Putamen (tissue), 1 donor: ENCODE measurements around the gene SYNJ2.

Experiments used
- DNase-seq: peaks from one replicate; pipeline ENCODE4 v3.0.0-alpha.2; 2016; ENCODE audit warnings: low spot score

The SYNJ2 gene

DNA sequence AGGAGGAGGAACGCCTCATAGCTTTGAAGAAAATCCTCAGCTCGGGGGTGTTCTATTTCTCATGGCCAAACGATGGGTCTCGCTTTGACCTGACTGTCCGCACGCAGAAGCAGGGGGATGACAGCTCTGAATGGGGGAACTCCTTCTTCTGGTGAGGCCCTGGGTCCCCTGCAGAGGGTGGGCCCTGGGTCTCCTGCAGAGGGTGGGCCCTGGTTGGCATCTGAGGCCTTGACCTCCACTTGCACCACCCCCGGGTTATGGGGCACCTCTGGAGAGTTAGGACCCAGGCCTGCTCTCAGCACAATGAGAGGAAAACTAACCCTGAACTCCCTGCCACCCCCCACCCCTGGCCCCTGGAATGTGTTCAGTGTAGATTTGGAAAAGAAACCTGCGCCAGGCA lies 47.2 kb downstream of the SYNJ2 start:
- no peak for DNase-seq

DNA sequence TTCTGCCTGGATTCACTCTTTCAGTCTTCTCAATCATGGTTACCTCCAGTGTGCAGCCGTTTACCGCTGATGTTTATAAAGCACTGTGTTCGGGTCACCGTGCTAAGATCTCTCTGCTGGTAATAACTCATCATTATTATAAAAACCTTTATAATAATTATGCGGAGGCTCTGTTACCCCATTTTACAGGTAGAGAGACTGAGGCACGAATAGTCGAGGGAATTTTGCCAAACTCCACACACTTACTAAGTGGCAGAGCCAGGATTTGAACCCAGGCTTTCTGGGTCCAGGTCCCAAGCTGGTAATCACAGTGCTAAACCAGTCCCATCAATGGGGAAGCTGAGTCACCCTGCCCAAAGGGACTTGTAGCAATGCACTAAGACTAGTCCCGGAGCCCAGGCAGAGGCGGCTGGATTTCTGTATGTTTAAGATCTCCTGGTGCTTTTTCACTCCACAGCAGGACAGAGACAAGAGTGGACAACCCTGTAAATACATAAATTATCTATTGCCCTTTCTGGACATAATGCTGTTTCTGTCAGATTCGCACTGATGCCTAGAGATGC lies 48.1 kb downstream of the SYNJ2 start:
- DNase-seq: no peak

DNA sequence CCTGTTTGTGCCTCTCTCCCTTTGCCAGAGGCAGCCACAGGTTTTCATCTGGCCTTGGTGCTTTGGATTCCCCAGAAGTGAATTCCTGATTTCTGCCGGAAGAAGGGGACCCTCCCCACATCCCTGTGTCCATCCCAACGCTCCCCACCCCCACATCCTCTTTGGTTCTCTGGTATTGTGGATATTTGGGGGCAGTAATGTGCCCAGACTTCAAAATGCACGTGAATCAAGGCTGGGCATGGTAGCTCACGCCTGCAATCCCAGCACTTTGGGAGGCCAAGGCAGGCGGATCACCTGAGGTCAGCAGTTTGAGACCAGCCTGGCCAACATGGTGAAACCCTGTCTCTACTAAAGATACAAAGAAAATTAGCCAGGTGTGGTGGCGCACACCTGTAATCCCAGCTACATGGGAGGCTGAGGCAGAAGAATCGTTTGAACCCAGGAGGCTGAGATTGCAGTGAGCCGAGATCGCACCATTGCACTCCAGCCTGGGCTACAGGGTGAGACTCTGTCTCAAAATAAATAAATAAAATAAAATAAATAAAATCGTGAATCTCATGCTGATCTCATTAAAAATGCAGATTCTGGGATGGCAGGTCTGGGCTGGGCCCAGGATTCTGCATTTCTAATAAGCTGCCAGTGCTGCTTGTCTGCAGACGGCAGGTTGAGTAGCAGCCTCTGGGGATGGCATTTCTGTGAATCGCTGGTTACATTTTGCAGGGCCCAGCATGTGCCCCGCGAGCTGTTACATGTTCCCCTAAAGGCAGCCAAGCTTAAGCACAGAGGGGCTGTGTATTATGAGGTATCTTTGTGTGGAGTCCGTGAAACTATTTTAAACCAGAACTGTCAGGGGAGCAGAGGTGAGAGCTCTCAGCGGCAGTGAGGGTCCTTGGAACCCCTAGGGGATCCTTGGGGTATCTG lies 49.0 kb downstream of the SYNJ2 start:
- DNase-seq: no peak

DNA sequence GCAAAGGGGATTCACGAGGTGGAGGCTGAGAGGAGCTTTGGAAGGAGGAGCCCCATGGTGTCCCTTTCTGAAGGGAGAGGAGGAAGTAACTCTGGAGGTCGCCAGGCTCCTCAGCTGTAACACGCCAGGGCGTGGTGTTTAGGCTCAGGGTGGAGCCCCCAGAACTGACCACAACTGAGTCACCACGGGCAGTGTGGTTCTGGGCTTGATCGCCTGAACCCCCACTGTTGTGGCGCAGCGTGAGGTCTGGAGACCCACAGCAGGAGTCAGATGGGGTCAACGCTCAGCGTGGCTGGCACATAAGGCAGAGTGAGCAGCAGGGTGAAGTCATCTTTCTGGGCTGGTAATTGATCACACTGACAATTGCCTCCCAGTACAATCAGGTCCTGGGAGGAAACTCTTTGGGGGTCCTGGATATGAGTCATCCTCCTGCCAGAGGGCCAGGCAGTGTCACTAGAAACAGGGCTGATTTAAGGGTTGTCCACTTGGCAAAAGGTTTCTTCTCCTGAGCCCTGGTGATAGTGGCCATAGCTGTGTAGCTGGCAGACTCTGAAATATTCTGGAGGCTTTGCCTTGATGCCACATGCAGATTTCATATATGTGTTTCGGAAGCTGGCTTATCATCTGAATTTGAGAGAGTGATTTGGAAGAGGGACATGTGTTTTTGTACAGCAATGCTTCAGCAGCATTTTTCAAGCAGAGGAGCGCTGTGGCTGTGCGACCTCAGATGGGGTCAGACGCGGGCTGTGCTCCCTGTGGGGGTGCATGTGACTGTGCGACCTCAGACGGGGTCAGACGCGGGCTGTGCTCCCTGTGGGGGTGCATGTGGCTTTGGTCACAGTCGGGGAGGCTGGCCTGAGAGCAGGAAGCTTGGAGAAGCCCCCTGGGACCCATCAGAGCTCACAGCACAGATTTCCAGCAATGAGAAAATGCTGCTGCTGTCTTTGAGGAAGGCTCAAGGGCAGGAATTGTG lies 50.0 kb downstream of the SYNJ2 start:
- no peak for DNase-seq

DNA sequence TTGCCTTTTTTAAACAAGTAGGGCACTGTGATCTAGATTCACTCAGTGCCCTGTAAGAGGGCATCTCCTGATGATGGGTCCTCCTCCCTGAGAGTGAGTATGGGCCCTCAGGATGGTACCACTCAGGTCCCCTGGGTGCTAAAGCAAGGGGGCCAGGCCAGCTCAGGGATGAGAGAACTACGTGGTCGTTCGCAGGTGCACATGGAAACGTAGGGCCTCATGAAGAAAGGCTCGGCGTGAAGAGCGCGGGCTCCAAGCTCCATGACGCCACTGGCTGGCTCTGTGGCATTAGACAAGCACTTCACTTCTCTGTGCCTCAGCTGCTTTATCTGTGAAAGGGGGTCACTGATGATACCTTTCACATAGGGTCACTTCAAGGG lies 50.7 kb downstream of the SYNJ2 start:
- DNase-seq: no peak

DNA sequence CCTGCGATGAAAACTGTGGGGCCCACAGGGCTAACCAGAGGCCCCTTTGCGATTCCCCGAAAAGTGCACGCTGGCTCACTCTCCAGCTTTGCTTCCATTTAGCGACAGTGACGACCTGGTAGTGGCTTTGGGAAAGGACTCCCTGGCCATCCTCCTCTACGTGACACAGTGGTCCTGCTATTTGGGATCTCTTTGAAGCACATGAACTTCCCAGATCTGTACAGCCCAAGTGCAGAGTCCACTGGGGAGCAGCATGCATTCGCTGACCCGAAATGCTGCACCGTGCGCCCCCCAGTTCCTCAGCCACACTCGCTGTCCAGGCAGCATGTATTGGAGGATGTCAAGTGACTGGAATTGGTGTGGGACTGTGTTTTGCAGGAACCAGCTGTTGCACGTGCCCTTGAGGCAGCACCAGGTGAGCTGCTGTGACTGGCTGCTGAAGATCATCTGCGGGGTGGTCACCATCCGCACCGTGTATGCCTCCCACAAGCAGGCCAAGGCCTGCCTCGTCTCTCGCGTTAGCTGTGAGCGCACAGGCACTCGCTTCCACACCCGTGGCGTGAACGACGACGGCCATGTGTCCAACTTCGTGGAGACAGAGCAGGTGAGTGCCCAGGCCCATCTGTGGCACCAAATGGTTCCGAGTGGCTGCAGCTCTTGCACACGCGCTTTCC lies 51.6 kb downstream of the SYNJ2 start:
- DNase-seq: no peak

DNA sequence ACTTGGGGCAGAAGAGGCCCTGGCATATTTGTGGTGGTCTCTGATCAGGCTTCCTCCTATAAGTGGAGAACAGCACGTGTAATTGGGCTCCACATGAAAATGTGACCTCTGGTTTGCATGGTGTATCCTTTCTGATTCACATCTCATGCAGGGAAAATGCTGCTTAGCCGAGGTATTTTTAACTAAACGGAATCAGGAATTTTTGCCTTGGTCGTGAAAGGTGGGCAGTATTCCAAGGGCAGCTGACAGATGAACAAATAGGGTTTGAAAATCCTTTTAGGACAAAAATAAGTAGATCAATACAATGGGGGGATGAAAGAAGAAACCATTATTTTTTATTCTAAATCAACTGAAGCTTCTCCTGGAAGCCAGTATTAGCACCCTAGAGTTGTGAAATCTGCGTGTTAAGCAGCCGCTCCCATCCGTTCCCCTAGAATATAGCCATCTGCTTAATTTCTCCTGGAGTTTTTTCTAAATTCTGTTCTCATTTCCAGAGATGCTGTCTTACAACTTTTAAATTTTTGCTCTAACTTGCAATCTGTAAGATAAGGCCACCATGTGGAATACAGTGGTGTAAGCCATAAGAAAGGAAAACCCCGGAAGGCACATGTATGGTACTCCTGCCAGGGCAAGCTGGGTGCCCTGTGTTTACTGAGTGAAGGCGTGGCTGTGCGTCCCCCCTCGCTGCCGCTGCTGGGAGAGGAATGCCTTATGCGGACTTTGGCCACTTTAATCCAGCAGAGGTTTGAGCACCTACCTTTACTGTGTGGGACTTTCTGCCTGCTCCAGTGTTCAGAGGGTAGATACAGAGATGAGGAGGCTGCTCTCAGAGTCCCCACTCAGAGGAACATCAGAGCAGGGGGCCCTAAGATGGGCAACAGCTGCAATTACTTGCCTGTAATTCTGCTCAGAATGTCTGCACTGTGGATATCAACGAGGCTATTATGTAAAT lies 52.4 kb downstream of the SYNJ2 start:
- DNase-seq: no peak

DNA sequence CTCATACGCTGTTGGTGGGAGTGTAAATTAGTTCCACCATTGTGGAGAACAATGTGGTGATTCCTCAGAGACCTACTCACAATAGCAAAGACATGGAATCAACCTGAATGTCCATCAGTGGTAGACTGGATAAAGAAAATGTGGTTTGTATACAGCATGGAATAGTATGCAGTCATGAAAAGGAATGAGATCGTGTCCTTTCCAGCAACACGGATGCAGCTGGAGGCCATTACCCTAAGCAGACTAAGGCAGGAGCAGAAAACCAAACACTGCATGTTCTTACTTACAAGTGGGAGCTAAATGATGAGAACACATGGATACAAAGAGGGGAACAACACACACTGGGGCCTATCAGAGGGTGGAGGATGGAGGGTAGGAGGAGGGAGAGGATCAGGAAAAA lies 54.6 kb downstream of the SYNJ2 start:
- no peak for DNase-seq

DNA sequence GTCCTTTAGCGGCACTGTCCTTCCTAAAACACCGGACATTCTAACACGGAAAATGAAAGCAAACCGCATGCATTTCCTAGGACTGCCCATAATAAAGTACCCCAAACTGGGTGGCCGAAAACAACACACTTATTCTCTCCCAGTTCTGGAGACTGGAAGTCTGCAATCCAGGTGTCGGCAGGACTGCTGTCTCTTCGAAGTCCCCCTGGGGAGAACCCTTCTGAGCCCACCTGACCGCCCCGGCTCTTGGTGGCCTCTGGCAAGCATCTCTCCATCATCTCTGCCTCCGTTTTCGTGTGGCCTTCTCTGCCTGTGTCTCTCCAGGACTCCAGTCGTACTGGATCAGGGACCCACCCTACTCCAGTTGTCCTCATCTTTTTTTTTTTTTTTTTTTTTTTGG lies 55.4 kb downstream of the SYNJ2 start:
- DNase-seq: no peak

DNA sequence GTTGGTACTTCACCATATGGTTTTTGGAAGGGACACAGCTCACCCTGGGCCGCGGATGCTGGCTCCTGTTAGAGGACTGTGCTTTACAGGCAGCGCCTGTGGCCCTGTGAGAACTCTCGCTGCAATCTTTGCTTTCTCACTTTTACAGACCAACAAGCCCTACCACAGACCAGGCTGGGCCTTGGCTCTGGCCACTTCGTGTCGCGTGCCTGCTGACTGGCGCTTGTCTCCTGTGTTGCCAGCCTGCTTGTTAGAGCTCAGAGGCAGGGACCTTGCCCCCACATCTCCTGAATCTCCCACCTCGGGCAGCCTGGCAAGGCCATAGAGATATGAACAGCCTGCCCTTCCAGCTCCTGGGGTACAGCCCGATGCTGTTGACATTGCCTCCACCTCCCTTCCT lies 56.1 kb downstream of the SYNJ2 start:
- no peak for DNase-seq

DNA sequence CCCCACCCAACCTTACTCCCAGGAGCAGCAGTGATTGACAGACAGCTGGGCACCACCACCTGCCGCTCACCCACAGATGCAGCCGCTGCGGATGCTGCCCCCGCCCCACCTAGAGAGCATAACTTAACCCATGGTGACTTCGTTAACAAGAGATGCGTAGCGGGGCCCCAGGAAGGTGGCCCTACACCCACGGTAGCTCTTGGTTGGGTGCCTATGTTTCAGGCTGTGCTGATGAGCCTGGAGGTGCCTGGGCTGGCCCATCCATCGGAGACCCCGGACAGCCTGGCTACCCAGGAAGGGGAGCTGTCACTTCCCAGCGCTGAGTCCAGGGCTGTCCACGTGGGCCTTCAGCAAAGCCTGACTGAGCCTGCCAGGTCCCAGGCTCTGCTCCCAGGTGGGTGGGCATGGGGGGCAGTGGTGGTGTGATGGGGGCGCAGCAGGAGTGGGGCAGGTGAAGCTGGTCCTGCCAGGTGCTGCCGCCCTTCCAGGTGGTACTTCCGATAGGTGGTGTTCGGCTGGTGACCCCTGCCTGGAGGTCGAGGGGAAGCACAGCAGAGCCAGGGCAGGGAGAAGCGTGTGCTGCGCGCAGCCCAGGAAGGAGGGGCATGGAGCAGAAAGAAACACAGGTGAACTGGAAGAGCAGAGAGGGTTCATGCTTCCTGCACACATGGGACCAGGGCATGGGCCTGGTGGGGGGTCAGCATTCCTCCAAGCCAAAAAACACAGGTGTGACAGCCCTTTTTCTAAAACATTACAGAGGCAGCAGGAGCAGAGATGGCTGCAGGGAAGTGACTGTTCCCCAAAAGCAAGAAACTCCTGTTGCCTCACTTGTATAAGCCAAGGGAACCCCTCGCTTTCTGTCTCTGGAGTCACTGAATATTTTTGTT lies 56.9 kb downstream of the SYNJ2 start:
- no peak for DNase-seq

DNA sequence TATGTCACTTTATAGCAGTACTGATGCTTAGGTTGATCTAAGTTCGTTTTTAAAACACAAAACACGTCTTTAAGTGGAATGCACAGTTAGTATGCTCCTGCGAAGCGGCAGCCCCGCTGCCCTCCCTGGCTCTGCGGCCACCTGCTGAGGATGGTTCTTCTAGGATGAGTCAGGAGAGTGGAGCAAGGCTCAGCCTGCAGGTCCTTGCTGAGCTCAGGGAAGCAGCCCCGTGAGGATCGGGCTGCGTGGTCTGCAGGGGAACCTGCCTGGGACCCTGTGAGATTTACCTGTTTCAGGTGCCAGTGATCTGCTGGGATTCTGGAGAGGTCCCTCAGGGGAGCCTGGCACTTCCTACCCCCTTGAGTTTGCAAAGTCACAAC lies 57.5 kb downstream of the SYNJ2 start:
- no peak for DNase-seq

DNA sequence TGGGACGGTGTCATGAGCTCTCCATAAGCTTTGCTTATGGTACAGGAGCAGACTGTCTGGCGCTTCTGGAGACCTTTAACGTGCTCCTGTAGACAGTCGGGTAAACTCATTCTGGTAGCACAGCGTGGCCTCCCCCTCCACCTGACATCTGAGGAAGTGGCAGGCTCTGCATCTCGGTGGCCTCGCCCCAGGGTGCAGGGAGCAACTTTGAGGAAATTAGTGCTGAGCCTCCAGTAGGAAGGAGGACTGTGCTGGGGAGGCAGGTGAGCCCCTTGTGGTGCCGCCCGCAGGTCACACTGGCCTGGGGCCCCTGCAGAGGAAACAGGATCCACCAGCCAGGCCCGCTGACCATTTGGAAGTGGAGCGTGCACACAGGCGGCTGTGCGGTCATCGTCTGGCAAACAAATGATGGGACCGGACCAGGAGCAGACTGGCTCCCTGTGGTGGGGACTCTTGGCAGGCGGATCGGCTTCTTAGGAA lies 57.9 kb downstream of the SYNJ2 start:
- DNase-seq: no peak

DNA sequence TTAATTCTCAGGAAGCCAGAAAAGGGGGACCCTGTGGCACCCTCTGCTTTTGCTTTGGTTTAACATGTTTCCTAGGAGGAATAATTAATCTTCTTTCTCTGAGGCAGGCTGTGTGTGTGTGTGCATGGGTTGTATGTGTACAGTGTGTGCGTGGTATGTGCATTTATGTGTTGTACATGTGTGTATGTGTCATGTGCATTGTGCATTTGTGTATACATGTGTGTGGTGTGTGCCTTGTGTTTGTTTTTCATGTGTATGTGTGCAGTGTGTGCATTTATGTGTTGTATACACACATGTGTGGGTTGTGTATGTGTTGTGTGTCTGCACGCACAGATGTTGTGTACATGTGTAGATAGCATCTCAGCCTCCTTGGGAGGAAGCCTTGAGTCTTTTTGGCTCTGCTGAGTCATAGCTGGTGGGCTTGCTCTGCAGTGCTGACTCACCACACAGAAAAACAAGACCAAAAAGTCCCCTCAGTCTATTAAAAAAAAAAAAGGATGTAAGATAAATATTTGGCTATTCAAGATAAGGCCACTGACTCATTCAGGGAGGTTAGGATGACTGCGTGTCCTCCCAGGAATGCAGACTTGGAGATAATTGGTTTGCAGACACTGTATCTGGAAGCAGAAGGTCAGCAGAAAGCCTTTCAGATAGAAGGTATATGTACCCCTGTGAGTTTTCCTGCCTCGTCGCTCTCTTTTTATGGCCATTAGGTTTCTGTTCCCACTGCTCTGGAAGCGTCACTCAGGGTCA lies 58.6 kb downstream of the SYNJ2 start:
- DNase-seq: no peak

DNA sequence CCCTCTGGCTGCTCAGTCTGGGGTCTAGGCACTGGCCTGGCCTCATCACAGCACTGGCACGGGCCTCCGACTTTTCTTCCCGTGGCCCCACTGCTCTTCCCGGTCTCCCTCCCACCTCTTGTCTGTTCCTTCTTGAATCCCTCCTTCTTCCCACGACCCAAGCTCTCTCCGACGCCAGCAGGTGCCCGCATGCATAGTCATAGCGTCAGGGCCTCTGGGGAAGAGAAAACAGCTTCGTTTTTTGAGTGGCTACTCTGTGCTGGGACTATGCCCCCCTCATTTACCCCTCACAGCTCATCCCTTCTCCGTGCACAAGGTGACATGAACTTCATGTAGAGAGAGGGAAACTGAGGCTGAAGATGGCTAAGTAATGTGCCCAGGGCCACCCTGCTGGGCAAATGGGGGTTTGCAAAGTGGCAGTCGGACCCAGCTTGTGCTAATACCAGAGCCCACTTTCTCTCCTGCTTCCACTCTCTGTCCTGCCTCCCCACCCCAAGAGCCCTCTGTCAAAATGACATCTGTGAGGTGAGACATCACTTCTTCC lies 59.2 kb downstream of the SYNJ2 start:
- DNase-seq: no peak

DNA sequence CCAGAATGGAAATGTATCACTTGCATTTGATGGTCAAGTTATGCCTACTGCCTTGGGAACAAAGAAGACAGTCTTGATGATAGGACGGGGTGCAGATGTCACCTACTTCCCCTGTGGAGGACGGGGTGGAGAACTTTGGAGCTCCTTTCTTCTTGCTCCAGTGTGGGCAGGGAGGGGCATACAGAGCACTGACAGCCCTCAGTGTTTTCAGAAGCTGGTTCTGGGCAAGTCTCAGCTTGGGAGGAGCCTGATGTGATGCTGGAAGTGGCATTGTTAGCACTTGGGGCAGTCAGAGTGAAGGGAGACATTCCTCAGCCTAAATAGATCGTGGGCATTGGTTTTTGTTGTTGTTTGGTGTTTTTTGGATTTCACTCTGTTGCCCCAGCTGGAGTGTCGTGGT lies 59.7 kb downstream of the SYNJ2 start:
- DNase-seq: no peak

DNA sequence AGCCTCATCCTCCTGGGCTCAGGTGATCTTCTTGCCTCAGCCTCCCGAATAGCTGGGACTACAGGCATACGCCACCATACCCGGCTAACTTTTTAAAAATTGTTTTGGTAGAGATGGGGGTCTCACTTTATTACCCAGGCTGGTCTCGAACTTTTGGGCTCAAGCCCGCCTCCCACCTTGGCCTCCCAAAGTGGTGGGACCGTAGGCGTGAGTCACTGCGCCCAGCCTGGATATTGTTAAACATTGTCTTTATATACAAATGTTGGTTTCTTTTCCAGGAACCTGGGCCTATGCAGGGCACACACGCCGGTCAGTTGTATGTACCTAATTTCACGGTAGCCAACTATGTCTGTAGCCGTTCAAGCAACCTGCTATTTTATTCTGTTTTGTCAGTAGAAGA lies 60.1 kb downstream of the SYNJ2 start:
- no peak for DNase-seq

DNA sequence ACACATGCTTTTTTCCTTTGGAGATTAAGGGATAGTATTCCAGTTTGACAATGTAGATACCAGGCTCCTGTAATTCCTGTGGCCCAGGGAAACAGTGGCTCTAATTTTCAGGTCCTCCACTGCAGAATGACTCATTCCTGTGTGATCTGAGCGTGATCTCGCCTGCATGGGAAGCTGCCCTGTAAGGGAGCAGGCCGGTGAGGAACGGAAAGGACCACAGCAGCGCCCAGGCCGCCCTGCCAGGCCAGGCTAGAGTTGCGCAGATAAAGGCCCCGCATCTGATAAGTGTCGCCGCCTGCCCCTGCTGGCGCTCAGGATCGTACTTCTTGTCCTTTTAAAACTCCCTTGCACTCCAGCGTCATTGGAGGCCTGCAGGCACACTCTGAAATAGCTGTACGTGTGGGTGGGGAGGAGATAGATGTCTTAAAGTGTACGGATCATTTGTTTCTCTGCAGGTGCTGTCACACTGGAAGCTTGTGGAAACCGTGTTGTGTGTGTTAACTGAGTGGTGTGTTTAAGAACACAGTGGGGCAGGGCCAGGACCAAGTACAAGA lies 60.7 kb downstream of the SYNJ2 start:
- DNase-seq: peak; percentile 42
